Kidney (tissue), 14 donors: ENCODE measurements around the gene JAK1. TPM values are rescaled to one million over a fixed set of nuclear protein-coding genes. Genes with fewer than 3 reads are reported as not detected.

Experiments used
- DNase-seq, 5 donors: peaks; one replicate each; pipeline ENCODE4 v3.0.0-alpha.2; 2013 to 2020
- FAIRE-seq: peaks from 2 replicates; lab custom pipeline; 2012; peaks lifted over from hg19 to GRCh38; lab: Jason Lieb, UNC
- H3K27ac ChIP-seq, 2 donors: one replicate each; pipeline ENCODE4 v1.7.0; 2013; ENCODE audit warnings: low read depth in 2 of 2, low read length in 2 of 2, inconsistent platforms in 1 of 2
- H3K27me3 ChIP-seq: one replicate; pipeline ENCODE4 v1.7.1; 2013; ENCODE audit warnings: low read length, inconsistent platforms; ENCODE audit not compliant: control insufficient read depth, insufficient read depth
- H3K36me3 ChIP-seq, 3 donors: one replicate each; pipeline versions ENCODE4 v1.7.0 to v1.7.1; 2013; ENCODE audit warnings: low read length in 3 of 3, control low read depth in 1 of 3, inconsistent platforms in 1 of 3; ENCODE audit not compliant: insufficient read depth in 3 of 3, control insufficient read depth in 2 of 3
- H3K4me1 ChIP-seq, 3 donors: one replicate each; pipeline versions ENCODE4 v1.7.0 to v1.7.1; 2013; ENCODE audit warnings: low read length in 3 of 3, inconsistent platforms in 1 of 3, low read depth in 1 of 3; ENCODE audit not compliant: control insufficient read depth in 2 of 3, insufficient read depth in 2 of 3
- H3K4me3 ChIP-seq, 3 donors: one replicate each; pipeline versions ENCODE4 v1.7.0 to v1.8.1; 2013; ENCODE audit warnings: low read length in 3 of 3, control low read depth in 1 of 3, inconsistent platforms in 1 of 3
- H3K9ac ChIP-seq, 3 donors: one replicate each; pipeline versions ENCODE4 v1.7.0 to v1.7.1; 2013; ENCODE audit warnings: low read length in 3 of 3, control low read depth in 1 of 3, inconsistent platforms in 1 of 3
- H3K9me3 ChIP-seq, 3 donors: one replicate each; pipeline versions ENCODE4 v1.7.0 to v1.7.1; 2013; ENCODE audit warnings: low read length in 3 of 3, control low read depth in 1 of 3, inconsistent platforms in 1 of 3; ENCODE audit not compliant: control insufficient read depth in 2 of 3, insufficient read depth in 1 of 3
- CTCF ChIP-seq: IDR thresholded peaks from 3 replicates; pipeline ENCODE4 v1.5.1; 2012; ENCODE audit warnings: mild to moderate bottlenecking, moderate library complexity, borderline replicate concordance; ENCODE audit not compliant: insufficient read depth; ENCODE audit errors: extremely low read depth
- intact Hi-C: fragments of 100-400 bp; cut with DNase I; formaldehyde crosslinking; loops from one replicate; pipeline ENCODE4 v1.11.1; 2022
- polyA plus RNA-seq: library from polyadenylated mRNA; stranded (reverse); fragments of 350-450 nt; fragmentation: Illumina TruSeq; extraction: RNeasy Lipid Tissue Mini Kit (QIAGEN cat#74804); gene quantifications from one replicate; pipeline ENCODE4 v1.2.3, GENCODE V29; 2014; ENCODE audit warnings: low read depth, low replicate concordance; ENCODE audit not compliant: insufficient read depth
- total RNA-seq: library from RNA; stranded (reverse); fragmentation: NEBNext Ultra II Directional; extraction: Animal tissue kit (Norgen Biotek cat#: 25700); gene quantifications from one replicate; pipeline ENCODE4 v1.2.1, GENCODE V29; 2021
- donor health status: control.
- donor health status: control.
- donor health status: control.
- donor health status: control.
- donor health status: control.
- donor health status: DM: yes; HTN: yes; CAD: no.
- donor health status: Normal renal cell carcinoma (clear cell type).

The JAK1 gene
- total and polyA plus RNA-seq, 2 donors from 2014 or later, result 33.6 to 173 TPM

GRCh38 chr1:64839261-64839660, 127.1 kb downstream of the JAK1 start:
- Histone ChIP-seq H3K27me3 (no peaks in the 10 kb centered on the region), H3K4me3 (no peak overlapping the region), H3K4me1 (no peaks in the 10 kb centered on the region), H3K9ac (no peak overlapping the region), H3K27ac (no peak overlapping the region), H3K9me3 (no peaks in the 10 kb centered on the region), H3K36me3 (peaks cover 8 to 76% (median 46%) of the 10 kb centered on the region in 3 donors)
- DNase-seq (no peak), FAIRE-seq (no peak)
- TF ChIP-seq CTCF, result no peak
- intact Hi-C loops, result no loop called here

DNA sequence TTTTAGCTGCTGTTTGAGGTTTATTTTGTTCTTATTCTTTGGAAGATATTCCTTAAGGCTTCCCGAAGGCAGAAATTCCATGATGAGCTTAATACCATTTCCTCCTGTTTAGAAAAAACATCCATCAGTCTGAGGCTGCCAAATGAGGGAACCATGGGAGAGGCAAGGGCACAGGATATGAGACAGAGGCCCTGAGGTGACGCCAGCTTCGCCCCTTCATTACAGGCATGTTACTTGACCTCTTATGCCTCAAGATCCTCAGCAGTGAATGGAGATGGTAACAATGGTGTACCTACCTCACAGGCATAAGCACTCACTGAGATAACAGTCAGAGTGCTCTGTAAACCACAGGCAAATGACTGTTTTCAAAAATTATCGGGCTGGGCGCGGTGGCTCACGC, 127.9 kb downstream of the JAK1 start:
- H3K9ac ChIP-seq, result no peak overlapping the region
- H3K9me3 ChIP-seq, result no peaks in the 10 kb centered on the region
- intact Hi-C loops, result no loop called here
- no peaks in the 10 kb centered on the region for H3K4me1 ChIP-seq
- H3K36me3 ChIP-seq, result peaks cover 13 to 76% (median 45%) of the 10 kb centered on the region in 3 donors
- H3K4me3 ChIP-seq, result no peak overlapping the region
- FAIRE-seq, result no peak
- no peak for DNase-seq
- H3K27me3 ChIP-seq, result no peaks in the 10 kb centered on the region
- no peak for TF ChIP-seq CTCF
- no peak overlapping the region for H3K27ac ChIP-seq

DNA sequence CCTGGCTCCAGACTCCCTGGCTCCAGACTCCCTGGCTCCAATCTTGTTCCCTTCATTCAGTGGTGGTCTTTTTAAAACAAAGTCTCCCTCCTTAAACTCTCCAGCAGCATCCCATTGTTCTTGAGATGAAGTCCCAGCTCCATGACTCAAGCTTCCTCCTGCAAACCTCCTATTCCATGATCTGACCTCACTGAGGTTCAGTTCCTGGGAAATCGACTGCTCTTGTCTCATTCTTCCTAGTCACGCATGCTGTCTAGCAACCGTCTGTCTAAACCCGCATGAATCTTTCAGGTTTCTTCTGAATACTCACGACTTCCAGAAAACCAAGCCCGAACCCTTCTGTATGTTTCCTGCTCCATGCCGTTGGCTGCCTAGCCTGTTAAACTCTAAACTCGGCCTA, 129.5 kb downstream of the JAK1 start:
- Histone ChIP-seq H3K27ac (no peak overlapping the region), H3K4me1 (no peaks in the 10 kb centered on the region), H3K9me3 (no peaks in the 10 kb centered on the region), H3K27me3 (no peaks in the 10 kb centered on the region), H3K36me3 (peaks cover 17 to 74% (median 51%) of the 10 kb centered on the region in 3 donors), H3K4me3 (no peak overlapping the region), H3K9ac (no peak overlapping the region)
- FAIRE-seq, result no peak
- DNase-seq, result no peak
- no peak for TF ChIP-seq CTCF
- intact Hi-C loops, result no loop called here

- Histone ChIP-seq H3K4me3 (no peak overlapping the region), H3K36me3 (peaks cover 17 to 56% (median 35%) of the 10 kb centered on the region in 3 donors), H3K9ac (no peak overlapping the region), H3K27me3 (no peaks in the 10 kb centered on the region), H3K27ac (no peak overlapping the region), H3K4me1 (no peaks in the 10 kb centered on the region), H3K9me3 (no peaks in the 10 kb centered on the region)
- FAIRE-seq, result no peak
- DNase-seq, result no peak
- intact Hi-C loops, result no loop called here
- no peak for TF ChIP-seq CTCF
Measured at GRCh38 chr1:64834734-64835133, 131.6 kb downstream of the JAK1 start.
